ENCODE measurements around the gene TMEM51. TPM values are rescaled to one million over a fixed set of nuclear protein-coding genes. Genes with fewer than 3 reads are reported as not detected.

Gene TMEM51
- total RNA-seq, 1 experiment from 2014 or later = 24.7 TPM

- Mint-ChIP-seq H3K36me3 (ENCODE audit: insufficient read depth, unreplicated experiment) (peaks cover 19% of the 10 kb centered on the region), H3K27me3 (ENCODE audit: insufficient read depth, unreplicated experiment) (no peaks in the 10 kb centered on the region), H3K4me1 (ENCODE audit: low read depth, unreplicated experiment) (no peaks in the 10 kb centered on the region), H3K4me3 (ENCODE audit: unreplicated experiment) (no peak overlapping the region), H3K9me3 (ENCODE audit: unreplicated experiment) (no peaks in the 10 kb centered on the region), H3K27ac (ENCODE audit: unreplicated experiment) (no peak overlapping the region)
- Histone ChIP-seq H3K9me3 (no peaks in the 10 kb centered on the region), H3K27me3 (replicated peaks; ENCODE audit: control insufficient read depth, insufficient read depth, low read length) (no peaks in the 10 kb centered on the region), H3K4me1 (no peaks in the 10 kb centered on the region), H3K36me3 (ENCODE audit: control insufficient read depth, insufficient read depth, low read length) (no peaks in the 10 kb centered on the region; the same call in 1 of the 2 replicates), H3K4me3 (ENCODE audit: low read depth, low read length) (no peak overlapping the region)
- BruUV-seq (replicated peaks) = no TSS peak
- CTCF ChIA-PET = no interaction called here
- POLR2A ChIA-PET = interaction anchor here (0.6 kb wide), 1 partner anchor 603 kb away, joined by 6 read pairs; no protein-coding TSS in a partner anchor
- intact Hi-C loops (cut with micrococcal nuclease; ENCODE audit: unreplicated experiment) = no loop called here
- no peak for TF ChIP-seq CTCF (IDR thresholded peaks at IDR 0.05; ENCODE audit: insufficient read depth in 1 of 2, low read depth in 1 of 2, low read length in 1 of 2, severe bottlenecking in 1 of 2, unreplicated experiment in 1 of 2)
- DNase-seq = no peak
Measured at GRCh38 chr1:15222653-15223303, 69.2 kb downstream of the TMEM51 start.

GRCh38 chr1:15224259-15224869 is 70.8 kb downstream of the TMEM51 start:
- peaks cover 16% of the 10 kb centered on the region for H3K36me3 Mint-ChIP-seq (ENCODE audit: insufficient read depth, unreplicated experiment)
- Histone ChIP-seq H3K4me1 (no peaks in the 10 kb centered on the region), H3K4me3 (ENCODE audit: low read depth, low read length) (no peak overlapping the region), H3K27me3 (replicated peaks; ENCODE audit: control insufficient read depth, insufficient read depth, low read length) (no peaks in the 10 kb centered on the region), H3K36me3 (ENCODE audit: control insufficient read depth, insufficient read depth, low read length) (no peaks in the 10 kb centered on the region; the same call in 1 of the 2 replicates), H3K9me3 (no peaks in the 10 kb centered on the region)
- POLR2A ChIA-PET = no interaction called here
- DNase-seq = no peak
- no peaks in the 10 kb centered on the region for H3K9me3 Mint-ChIP-seq (ENCODE audit: unreplicated experiment)
- no peaks in the 10 kb centered on the region for H3K27me3 Mint-ChIP-seq (ENCODE audit: insufficient read depth, unreplicated experiment)
- H3K4me3 Mint-ChIP-seq (ENCODE audit: unreplicated experiment) = no peak overlapping the region
- H3K27ac Mint-ChIP-seq (ENCODE audit: unreplicated experiment) = no peak overlapping the region
- CTCF ChIA-PET = no interaction called here
- BruUV-seq (replicated peaks) = no TSS peak
- intact Hi-C loops (cut with micrococcal nuclease; ENCODE audit: unreplicated experiment) = no loop called here
- no peaks in the 10 kb centered on the region for H3K4me1 Mint-ChIP-seq (ENCODE audit: low read depth, unreplicated experiment)
- TF ChIP-seq CTCF (IDR thresholded peaks at IDR 0.05; ENCODE audit: insufficient read depth in 1 of 2, low read depth in 1 of 2, low read length in 1 of 2, severe bottlenecking in 1 of 2, unreplicated experiment in 1 of 2) = no peak

- Histone ChIP-seq H3K36me3 (ENCODE audit: control insufficient read depth, insufficient read depth, low read length) (no peaks in the 10 kb centered on the region; the same call in 1 of the 2 replicates), H3K27me3 (replicated peaks; ENCODE audit: control insufficient read depth, insufficient read depth, low read length) (no peaks in the 10 kb centered on the region), H3K4me3 (ENCODE audit: low read depth, low read length) (no peak overlapping the region), H3K9me3 (no peaks in the 10 kb centered on the region), H3K4me1 (no peaks in the 10 kb centered on the region)
- BruUV-seq (replicated peaks) = no TSS peak
- intact Hi-C loops (cut with micrococcal nuclease; ENCODE audit: unreplicated experiment) = no loop called here
- Mint-ChIP-seq H3K4me3 (ENCODE audit: unreplicated experiment) (no peak overlapping the region), H3K9me3 (ENCODE audit: unreplicated experiment) (no peaks in the 10 kb centered on the region), H3K27me3 (ENCODE audit: insufficient read depth, unreplicated experiment) (no peaks in the 10 kb centered on the region), H3K36me3 (ENCODE audit: insufficient read depth, unreplicated experiment) (peaks cover 14% of the 10 kb centered on the region), H3K4me1 (ENCODE audit: low read depth, unreplicated experiment) (no peaks in the 10 kb centered on the region), H3K27ac (ENCODE audit: unreplicated experiment) (no peak overlapping the region)
- ChIA-PET CTCF (no interaction called here), POLR2A (no interaction called here)
- DNase-seq = no peak
- no peak for TF ChIP-seq CTCF (IDR thresholded peaks at IDR 0.05; ENCODE audit: insufficient read depth in 1 of 2, low read depth in 1 of 2, low read length in 1 of 2, severe bottlenecking in 1 of 2, unreplicated experiment in 1 of 2)
Measured at GRCh38 chr1:15224974-15225373, 71.4 kb downstream of the TMEM51 start.
